ENCODE measurements around the gene SFTA2.
"Not testable (repeated sequence)": the region's sequence is repeated elsewhere in the genome, so short reads cannot be mapped to it uniquely, and the experiment has no call there.

The SFTA2 gene

DNA sequence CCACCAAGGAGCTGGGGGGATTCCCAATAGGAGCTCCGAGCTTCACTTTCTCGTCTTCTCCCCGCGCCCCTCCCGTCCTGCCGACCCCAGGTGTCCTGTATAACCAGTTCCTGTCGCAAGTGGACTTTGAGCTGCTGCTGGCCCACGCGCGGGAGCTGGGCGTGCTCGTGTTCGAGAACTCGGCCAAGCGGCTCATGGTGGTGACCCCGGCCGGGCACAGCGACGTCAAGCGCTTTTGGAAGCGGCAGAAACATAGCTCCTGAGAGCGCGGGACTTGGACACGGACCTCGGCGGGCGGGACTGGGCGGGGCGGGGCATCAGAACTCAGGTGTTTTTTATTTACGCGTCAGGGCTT is 18.3 kb downstream of the SFTA2 start:
- Mint-ChIP-seq H3K36me3 (ENCODE audit: low read depth) (peaks cover 24% of the 10 kb centered on the region), H3K4me1 (ENCODE audit: low read depth) (peaks cover 30% of the 10 kb centered on the region)

DNA sequence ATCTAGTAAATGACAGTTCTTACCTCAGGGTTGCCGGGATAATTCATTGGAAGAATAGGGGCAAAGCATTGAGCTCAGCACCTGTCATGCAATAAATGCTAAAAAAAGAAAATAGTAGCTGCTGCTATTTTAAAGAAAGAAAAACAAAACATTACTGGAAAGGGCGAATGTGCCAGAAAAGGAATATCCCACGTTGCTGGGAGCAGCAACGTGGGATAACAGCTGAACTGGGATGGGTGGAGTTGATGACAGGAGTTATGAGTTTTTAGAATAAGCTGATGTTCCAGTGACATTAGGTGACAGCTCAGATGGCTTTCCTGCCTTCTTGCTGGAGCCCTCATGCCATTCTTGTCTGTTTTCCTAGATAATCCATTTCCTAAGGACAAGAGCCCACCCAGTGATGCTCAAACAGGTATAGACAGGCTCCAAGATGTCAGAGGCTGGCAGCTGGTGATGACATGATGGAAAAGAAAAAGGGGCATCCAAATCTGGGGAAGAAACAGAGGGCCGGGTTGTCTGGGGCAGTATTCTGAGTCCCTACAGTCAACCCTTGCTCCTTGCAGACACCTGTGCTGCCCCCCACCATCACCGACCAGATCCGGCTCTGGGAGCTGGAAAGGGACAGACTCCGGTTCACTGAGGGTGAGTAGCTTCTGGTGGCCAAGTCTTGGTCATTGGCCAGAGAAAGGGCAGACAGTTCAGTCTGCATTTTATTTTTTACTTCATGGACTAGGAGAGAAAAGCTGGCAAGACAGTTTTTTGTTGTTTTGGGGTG is 19.0 kb downstream of the SFTA2 start:
- H3K4me1 Mint-ChIP-seq (ENCODE audit: low read depth), result peaks cover 36% of the 10 kb centered on the region
- no peak overlapping the region for H3K27ac Mint-ChIP-seq
- H3K9me3 Mint-ChIP-seq, result no peaks in the 10 kb centered on the region
- H3K36me3 Mint-ChIP-seq (ENCODE audit: low read depth), result peaks cover 26% of the 10 kb centered on the region
- peak overlapping the region; percentile 86 for H3K4me3 Mint-ChIP-seq
- DNase-seq (ENCODE audit: low spot score), result no peak
- no peaks in the 10 kb centered on the region for H3K27me3 Mint-ChIP-seq (ENCODE audit: low read depth)

More for the DNA sequence above, 18.3 kb downstream of the SFTA2 start:
- Mint-ChIP-seq H3K9me3 (no peaks in the 10 kb centered on the region), H3K27ac (peak overlapping the region; percentile 39), H3K27me3 (ENCODE audit: low read depth) (no peaks in the 10 kb centered on the region), H3K4me3 (peak overlapping the region; percentile 86)
- no peak for DNase-seq (ENCODE audit: low spot score)

DNA sequence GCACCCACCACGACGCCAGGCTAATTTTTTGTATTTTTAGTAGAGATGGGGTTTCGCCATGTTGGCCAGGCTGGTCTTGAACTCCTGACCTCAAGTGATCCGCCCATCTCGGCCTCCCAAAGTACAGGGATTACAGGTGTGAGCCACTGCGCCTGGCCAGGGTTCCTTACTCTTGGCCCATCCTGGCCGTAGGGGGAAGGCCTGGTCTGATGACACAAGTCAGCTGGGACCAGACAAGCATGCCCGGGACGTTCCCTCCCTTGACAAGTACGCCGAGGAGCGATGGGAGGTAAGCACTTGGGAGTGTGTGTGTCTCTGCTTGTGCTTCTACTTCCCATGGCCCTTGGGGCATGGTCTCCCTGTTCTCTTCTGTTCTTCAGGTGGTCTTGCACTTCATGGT is 21.5 kb downstream of the SFTA2 start:
- peaks cover 25% of the 10 kb centered on the region for H3K4me1 Mint-ChIP-seq (ENCODE audit: low read depth)
- not testable (repeated sequence) for H3K4me3 Mint-ChIP-seq; DNase-seq (ENCODE audit: low spot score); H3K27ac Mint-ChIP-seq; H3K9me3 Mint-ChIP-seq; H3K27me3 Mint-ChIP-seq (ENCODE audit: low read depth)
- H3K36me3 Mint-ChIP-seq (ENCODE audit: low read depth), result peaks cover 19% of the 10 kb centered on the region

DNA sequence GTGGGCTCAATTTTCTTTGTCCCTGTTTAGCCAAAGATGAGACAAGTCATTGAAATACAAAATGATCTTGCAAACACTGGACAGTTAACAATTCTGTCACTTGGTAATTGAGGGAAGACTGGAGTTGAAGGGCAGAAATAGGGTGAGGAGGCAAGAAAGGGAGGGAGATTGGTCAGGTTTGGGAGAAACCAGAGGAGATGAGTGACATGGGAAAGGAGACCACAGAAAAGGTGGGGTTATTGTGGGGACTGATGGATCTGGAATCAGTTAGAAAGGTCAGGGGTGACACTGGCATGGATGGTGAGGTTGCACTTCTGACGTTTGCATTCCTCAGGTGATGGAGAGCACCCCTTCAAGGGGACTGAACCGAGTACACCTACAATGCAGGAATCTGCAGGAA is 23.3 kb downstream of the SFTA2 start:
- Mint-ChIP-seq H3K9me3 (no peaks in the 10 kb centered on the region), H3K27me3 (ENCODE audit: low read depth) (no peaks in the 10 kb centered on the region), H3K4me1 (ENCODE audit: low read depth) (peaks cover 15% of the 10 kb centered on the region), H3K36me3 (ENCODE audit: low read depth) (peaks cover 19% of the 10 kb centered on the region), H3K4me3 (peak overlapping the region; percentile 99), H3K27ac (peak overlapping the region; percentile 78)
- DNase-seq (ENCODE audit: low spot score), result no peak

GRCh38 chr6:30907758-30908591 is 24.0 kb downstream of the SFTA2 start, which contains the start of gene GTF2H4:
Gene GTF2H4, plus strand, starts transcription at chr6:30908207.
- Mint-ChIP-seq H3K9me3 (no peaks in the 10 kb centered on the region), H3K36me3 (ENCODE audit: low read depth) (peaks cover 19% of the 10 kb centered on the region), H3K4me3 (peak within 1 kb of the TSS; percentile 99), H3K4me1 (ENCODE audit: low read depth) (peaks cover 11% of the 10 kb centered on the region), H3K27me3 (ENCODE audit: low read depth) (no peaks in the 10 kb centered on the region), H3K27ac (peak within 1 kb of the TSS; percentile 78)
- DNase-seq (ENCODE audit: low spot score), result peak; percentile 93

- H3K4me1 Mint-ChIP-seq (ENCODE audit: low read depth), result peaks cover 17% of the 10 kb centered on the region
- peaks cover 15% of the 10 kb centered on the region for H3K36me3 Mint-ChIP-seq (ENCODE audit: low read depth)
- DNase-seq (ENCODE audit: low spot score); H3K27ac Mint-ChIP-seq; H3K27me3 Mint-ChIP-seq (ENCODE audit: low read depth); H3K9me3 Mint-ChIP-seq: not testable (repeated sequence)
- H3K4me3 Mint-ChIP-seq, result peak overlapping the region; percentile 99
Observed at GRCh38 chr6:30907290-30907757, 24.6 kb downstream of the SFTA2 start.

DNA sequence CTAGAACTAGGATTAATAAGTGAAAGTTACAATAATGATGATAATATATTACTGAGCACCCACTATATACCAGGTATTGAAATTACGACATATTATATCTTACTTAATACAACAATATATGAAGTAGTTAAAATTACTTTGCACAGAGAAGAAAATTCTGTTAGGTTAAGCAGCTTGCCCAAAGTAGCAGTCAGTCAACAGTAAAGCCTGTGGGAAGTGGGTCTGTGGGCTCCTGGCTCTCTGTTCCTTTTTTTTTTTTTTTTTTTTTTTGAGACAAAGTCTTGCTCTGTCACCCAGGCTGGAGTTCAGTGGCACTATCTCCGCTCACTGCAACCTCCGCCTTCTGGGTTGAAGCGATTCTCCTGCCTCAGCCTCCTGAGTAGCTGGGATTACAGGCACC is 28.7 kb downstream of the SFTA2 start:
- no peak for DNase-seq (ENCODE audit: low spot score)
- Mint-ChIP-seq H3K27ac (no peak overlapping the region), H3K4me3 (no peak overlapping the region), H3K27me3 (ENCODE audit: low read depth) (no peaks in the 10 kb centered on the region), H3K9me3 (no peaks in the 10 kb centered on the region), H3K36me3 (ENCODE audit: low read depth) (no peaks in the 10 kb centered on the region), H3K4me1 (ENCODE audit: low read depth) (peaks cover 8% of the 10 kb centered on the region)

- Mint-ChIP-seq H3K27ac (no peak overlapping the region), H3K36me3 (ENCODE audit: low read depth) (no peaks in the 10 kb centered on the region), H3K27me3 (ENCODE audit: low read depth) (no peaks in the 10 kb centered on the region), H3K9me3 (no peaks in the 10 kb centered on the region), H3K4me1 (ENCODE audit: low read depth) (peaks cover 6% of the 10 kb centered on the region), H3K4me3 (no peak overlapping the region)
- DNase-seq (ENCODE audit: low spot score), result no peak
Observed at GRCh38 chr6:30902709-30903108, 29.3 kb downstream of the SFTA2 start.

DNA sequence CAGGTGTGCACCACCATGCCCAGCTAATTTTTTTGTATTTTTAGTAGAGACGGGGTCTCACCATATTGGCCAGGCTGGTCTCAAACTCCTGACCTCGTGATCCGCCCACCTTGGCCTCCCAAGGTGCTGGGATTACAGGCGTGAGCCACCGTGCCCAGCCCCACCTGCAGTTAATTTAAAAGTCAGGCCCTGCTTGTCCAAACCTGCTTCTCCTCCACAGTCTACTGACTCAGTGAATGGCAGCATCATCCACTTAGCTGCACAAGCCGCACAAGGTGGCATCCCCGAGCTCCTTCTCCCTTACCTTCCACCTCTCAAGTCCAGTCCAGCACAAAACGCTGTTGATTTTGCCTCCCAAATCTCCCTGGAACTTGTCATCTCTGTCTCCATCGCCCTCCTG is 29.8 kb downstream of the SFTA2 start:
- H3K27me3 Mint-ChIP-seq (ENCODE audit: low read depth); H3K27ac Mint-ChIP-seq; H3K36me3 Mint-ChIP-seq (ENCODE audit: low read depth); H3K9me3 Mint-ChIP-seq; DNase-seq (ENCODE audit: low spot score); H3K4me1 Mint-ChIP-seq (ENCODE audit: low read depth); H3K4me3 Mint-ChIP-seq: not testable (repeated sequence)

GRCh38 chr6:30901436-30901835 is 30.5 kb downstream of the SFTA2 start:
- peaks cover 6% of the 10 kb centered on the region for H3K4me1 Mint-ChIP-seq (ENCODE audit: low read depth)
- DNase-seq (ENCODE audit: low spot score), result no peak
- H3K4me3 Mint-ChIP-seq, result no peak overlapping the region
- H3K36me3 Mint-ChIP-seq (ENCODE audit: low read depth), result no peaks in the 10 kb centered on the region
- no peak overlapping the region for H3K27ac Mint-ChIP-seq
- H3K27me3 Mint-ChIP-seq (ENCODE audit: low read depth), result no peaks in the 10 kb centered on the region
- no peaks in the 10 kb centered on the region for H3K9me3 Mint-ChIP-seq

- Mint-ChIP-seq H3K36me3 (ENCODE audit: low read depth) (no peaks in the 10 kb centered on the region), H3K27ac (no peak overlapping the region), H3K9me3 (no peaks in the 10 kb centered on the region), H3K4me1 (ENCODE audit: low read depth) (peaks cover 6% of the 10 kb centered on the region), H3K4me3 (no peak overlapping the region), H3K27me3 (ENCODE audit: low read depth) (no peaks in the 10 kb centered on the region)
- DNase-seq (ENCODE audit: low spot score), result no peak
Observed at GRCh38 chr6:30900863-30901417, 31.0 kb downstream of the SFTA2 start.

DNA sequence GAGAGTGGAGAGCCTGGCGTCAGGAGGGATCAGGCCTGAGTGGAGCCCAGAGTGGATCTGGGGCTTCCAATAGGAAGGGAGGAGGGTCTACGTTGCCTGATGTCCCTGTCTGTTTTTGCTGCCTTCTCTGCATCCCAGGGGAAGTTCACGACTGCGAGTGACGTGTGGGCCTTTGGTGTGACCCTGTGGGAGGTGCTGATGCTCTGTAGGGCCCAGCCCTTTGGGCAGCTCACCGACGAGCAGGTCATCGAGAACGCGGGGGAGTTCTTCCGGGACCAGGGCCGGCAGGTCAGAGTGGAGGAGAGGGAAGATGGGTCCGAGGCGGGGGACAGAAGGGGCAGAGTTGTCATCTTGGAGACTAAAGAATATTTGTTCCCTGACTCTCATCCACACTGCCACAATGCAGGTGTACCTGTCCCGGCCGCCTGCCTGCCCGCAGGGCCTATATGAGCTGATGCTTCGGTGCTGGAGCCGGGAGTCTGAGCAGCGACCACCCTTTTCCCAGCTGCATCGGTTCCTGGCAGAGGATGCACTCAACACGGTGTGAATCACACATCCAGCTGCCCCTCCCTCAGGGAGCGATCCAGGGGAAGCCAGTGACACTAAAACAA is 33.1 kb downstream of the SFTA2 start:
- no peak for DNase-seq (ENCODE audit: low spot score)
- no peak overlapping the region for H3K27ac Mint-ChIP-seq

DNA sequence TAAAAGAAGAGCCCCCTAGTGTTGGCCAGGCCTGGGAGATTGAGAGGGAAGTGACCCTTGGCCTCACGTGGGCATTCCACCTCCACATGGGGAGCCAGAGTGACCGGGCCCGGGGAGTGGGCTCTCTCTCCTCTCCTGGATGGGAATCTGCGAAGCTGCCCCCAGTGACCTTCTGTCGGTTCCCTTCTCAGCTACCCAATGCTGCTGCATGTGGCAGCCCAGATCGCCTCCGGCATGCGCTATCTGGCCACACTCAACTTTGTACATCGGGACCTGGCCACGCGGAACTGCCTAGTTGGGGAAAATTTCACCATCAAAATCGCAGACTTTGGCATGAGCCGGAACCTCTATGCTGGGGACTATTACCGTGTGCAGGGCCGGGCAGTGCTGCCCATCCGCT is 34.1 kb downstream of the SFTA2 start:
- no peaks in the 10 kb centered on the region for H3K9me3 Mint-ChIP-seq
- peaks cover 5% of the 10 kb centered on the region for H3K4me1 Mint-ChIP-seq (ENCODE audit: low read depth)
- H3K36me3 Mint-ChIP-seq (ENCODE audit: low read depth), result no peaks in the 10 kb centered on the region
- no peak overlapping the region for H3K4me3 Mint-ChIP-seq
- DNase-seq (ENCODE audit: low spot score), result no peak
- no peaks in the 10 kb centered on the region for H3K27me3 Mint-ChIP-seq (ENCODE audit: low read depth)
- no peak overlapping the region for H3K27ac Mint-ChIP-seq

More for the DNA sequence above, 33.1 kb downstream of the SFTA2 start:
- Mint-ChIP-seq H3K36me3 (ENCODE audit: low read depth) (no peaks in the 10 kb centered on the region), H3K4me3 (no peak overlapping the region), H3K4me1 (ENCODE audit: low read depth) (peaks cover 6% of the 10 kb centered on the region), H3K27me3 (ENCODE audit: low read depth) (no peaks in the 10 kb centered on the region), H3K9me3 (no peaks in the 10 kb centered on the region)

GRCh38 chr6:30896541-30896940 is 35.4 kb downstream of the SFTA2 start:
- no peak for DNase-seq (ENCODE audit: low spot score)
- no peak overlapping the region for H3K27ac Mint-ChIP-seq
- H3K4me1 Mint-ChIP-seq (ENCODE audit: low read depth), result no peaks in the 10 kb centered on the region
- H3K36me3 Mint-ChIP-seq (ENCODE audit: low read depth), result no peaks in the 10 kb centered on the region
- no peaks in the 10 kb centered on the region for H3K9me3 Mint-ChIP-seq
- no peak overlapping the region for H3K4me3 Mint-ChIP-seq
- no peaks in the 10 kb centered on the region for H3K27me3 Mint-ChIP-seq (ENCODE audit: low read depth)

Data from T-helper 2 cell treated with Interferon-gamma antibody and Interleukin-4, amounts not matched to agents 5 μg/mL and 100 μg/mL, for 36 hours (primary cell).